Left lung (tissue), 10 donors: ENCODE measurements around the gene MYBPHL. TPM values are rescaled to one million over a fixed set of nuclear protein-coding genes. Genes with fewer than 3 reads are reported as not detected.

Experiments used
- ATAC-seq: fragments of 200-7000 bp; cut with Tn5 transposase; one replicate; pipeline ENCODE4 v1.9.1; 2020; ENCODE audit warnings: moderate library complexity
- DNase-seq, 4 donors: peaks; one replicate each; pipeline ENCODE4 v3.0.0-alpha.2; 2013 to 2020
- H3K27ac ChIP-seq, 2 donors: fragments of 200-600 bp; sonication (generic) in 1 of 2; one replicate each; pipeline versions ENCODE4 v1.5.0 to v1.8.0; 2020 to 2021
- H3K27me3 ChIP-seq, 2 donors: fragments of 200-600 bp; sonication (generic) in 1 of 2; one replicate each; pipeline versions ENCODE4 v1.5.0 to v1.8.0; 2020 to 2021
- H3K36me3 ChIP-seq, 2 donors: fragments of 200-600 bp; sonication (generic) in 1 of 2; one replicate each; pipeline versions ENCODE4 v1.5.0 to v1.8.0; 2020 to 2021
- H3K4me1 ChIP-seq, 2 donors: fragments of 200-600 bp; one replicate each; pipeline ENCODE4 v1.8.0; 2021
- H3K4me3 ChIP-seq, 2 donors: fragments of 200-600 bp; sonication (generic) in 1 of 2; one replicate each; pipeline versions ENCODE4 v1.5.0 to v1.8.0; 2020 to 2021; ENCODE audit warnings: mild to moderate bottlenecking in 1 of 2
- H3K9me3 ChIP-seq, 2 donors: fragments of 200-600 bp; sonication (generic) in 1 of 2; one replicate each; pipeline versions ENCODE4 v1.5.0 to v1.8.0; 2020 to 2021
- CTCF ChIP-seq, 2 donors: fragments of 200-600 bp; sonication (generic) in 1 of 2; IDR thresholded peaks; one replicate each; pipeline versions ENCODE4 v1.5.0 to v1.8.0; 2021; ENCODE audit warnings: antibody characterized with exemption in 2 of 2
- intact Hi-C, 2 donors: fragments of 100-400 bp; cut with DNase I; formaldehyde crosslinking; loops; one replicate each; pipeline versions ENCODE4 v1.11.2 to v1.14.2; 2022
- polyA plus RNA-seq, 6 donors: library from polyadenylated mRNA; unstranded; fragments of 120-200 nt; gene quantifications; one replicate each; pipeline ENCODE4 v1.2.1, GENCODE V29; 2013; ENCODE audit not compliant: insufficient read length in 6 of 6
- total RNA-seq, 2 donors: library from RNA; stranded (reverse); fragmentation: NEBNext Ultra II Directional; extraction: Animal tissue kit (Norgen Biotek cat#: 25700); gene quantifications; one replicate each; pipeline ENCODE4 v1.2.1, GENCODE V29; 2021
- donor health status: DM: no; HTN: yes; CAD: no.
- donor health status: DM: no; HTN: no; CAD: no.

MYBPHL gene
- total and polyA plus RNA-seq, 8 donors = 0.24 to 21.4 (median 0.35) TPM; not detected in 2

DNA sequence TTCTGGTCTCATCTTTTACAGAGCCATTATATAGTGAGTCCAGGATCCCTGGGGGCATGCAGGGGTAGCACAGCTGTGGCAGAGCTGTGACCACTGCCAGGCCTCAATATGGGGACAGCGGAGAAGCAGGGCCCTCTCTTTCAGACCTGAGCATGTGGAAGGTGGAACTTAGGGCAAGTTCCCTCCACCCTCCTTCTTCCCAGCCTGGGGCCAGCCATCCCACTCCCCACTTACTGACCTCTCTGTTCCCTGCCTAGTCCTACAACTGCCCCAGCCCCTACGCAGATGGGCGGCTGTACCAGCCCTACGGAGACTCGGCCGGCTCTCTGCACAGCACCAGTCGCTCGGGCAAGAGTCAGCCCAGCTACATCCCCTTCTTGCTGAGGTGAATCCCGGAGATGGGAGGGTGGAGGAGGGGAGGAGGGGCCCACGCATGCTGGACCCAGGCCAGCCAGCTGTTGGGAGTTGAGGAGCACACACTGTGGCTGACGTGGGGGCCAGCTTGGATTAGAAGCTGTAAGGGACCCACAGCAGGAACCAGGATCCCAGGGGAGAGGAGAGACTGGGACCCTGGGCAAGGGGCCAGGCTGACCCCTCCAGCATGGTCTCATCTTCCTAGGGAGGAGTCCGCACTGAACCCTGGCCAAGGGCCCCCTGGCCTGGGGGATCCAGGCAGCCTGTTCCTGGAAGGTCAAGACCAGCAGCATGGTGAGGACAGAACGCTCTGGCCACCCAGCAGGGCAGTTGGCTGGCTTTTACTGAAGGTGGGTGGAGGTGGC, 34.6 kb downstream of the MYBPHL start:
- Histone ChIP-seq H3K4me1 (peaks cover 3 to 6% of the 10 kb centered on the region in 2 donors), H3K27ac (no peak overlapping the region), H3K27me3 (no peaks in the 10 kb centered on the region), H3K36me3 (no peaks in the 10 kb centered on the region), H3K9me3 (no peaks in the 10 kb centered on the region), H3K4me3 (no peak overlapping the region)
- intact Hi-C loops = no loop called here
- DNase-seq = peak in 1 of 4 donors; percentile 63
- no peak for TF ChIP-seq CTCF (IDR thresholded peaks at IDR 0.05)
- ATAC-seq = no peak

DNA sequence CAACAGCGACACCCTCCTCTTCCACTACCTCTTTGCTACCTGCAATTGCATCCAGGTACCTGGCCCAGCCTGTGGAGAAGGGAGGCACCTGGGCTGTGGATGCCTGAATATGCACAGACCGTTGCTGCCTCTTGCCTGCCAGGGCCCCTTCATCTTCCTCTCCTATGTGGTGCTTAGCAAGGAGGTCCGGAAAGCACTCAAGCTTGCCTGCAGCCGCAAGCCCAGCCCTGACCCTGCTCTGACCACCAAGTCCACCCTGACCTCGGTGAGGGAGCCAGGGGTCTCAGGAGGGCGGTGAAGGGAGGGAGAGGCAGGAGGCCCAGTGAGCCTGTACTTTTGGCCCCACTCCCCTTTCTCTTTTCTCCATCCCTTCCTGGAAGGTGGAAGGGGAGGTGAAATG, 35.4 kb downstream of the MYBPHL start:
- DNase-seq (no peak), ATAC-seq (no peak)
- H3K27ac ChIP-seq = no peak overlapping the region
- no peaks in the 10 kb centered on the region for H3K4me1 ChIP-seq
- no peaks in the 10 kb centered on the region for H3K27me3 ChIP-seq
- TF ChIP-seq CTCF (IDR thresholded peaks at IDR 0.05) = no peak
- H3K36me3 ChIP-seq = no peaks in the 10 kb centered on the region
- intact Hi-C loops = no loop called here
- H3K9me3 ChIP-seq = no peaks in the 10 kb centered on the region
- no peak overlapping the region for H3K4me3 ChIP-seq

GRCh38 chr1:109270623-109271317, 36.0 kb downstream of the MYBPHL start:
- peak in 1 of 4 donors; percentile 55 for DNase-seq
- H3K27ac ChIP-seq = no peak overlapping the region
- no peak for TF ChIP-seq CTCF (IDR thresholded peaks at IDR 0.05)
- no peak overlapping the region for H3K4me3 ChIP-seq
- H3K4me1 ChIP-seq = no peaks in the 10 kb centered on the region
- H3K27me3 ChIP-seq = no peaks in the 10 kb centered on the region
- ATAC-seq = no peak
- H3K9me3 ChIP-seq = no peaks in the 10 kb centered on the region
- intact Hi-C loops = no loop called here
- H3K36me3 ChIP-seq = no peaks in the 10 kb centered on the region

GRCh38 chr1:109269981-109270622, 36.7 kb downstream of the MYBPHL start:
- no peaks in the 10 kb centered on the region for H3K36me3 ChIP-seq
- H3K27ac ChIP-seq = no peak overlapping the region
- H3K9me3 ChIP-seq = no peaks in the 10 kb centered on the region
- H3K27me3 ChIP-seq = no peaks in the 10 kb centered on the region
- no peaks in the 10 kb centered on the region for H3K4me1 ChIP-seq
- no peak for TF ChIP-seq CTCF (IDR thresholded peaks at IDR 0.05)
- H3K4me3 ChIP-seq = no peak overlapping the region
- intact Hi-C loops = loop anchor here in 1 of 2 donors (10.0 kb wide), 1 partner anchor 265 kb away; the partner anchor contains the start of gene GPR61
- DNase-seq (peak in 1 of 4 donors; percentile 61), ATAC-seq (no peak)
